ENCODE measurements around the gene BCAP31. TPM values are rescaled to one million over a fixed set of nuclear protein-coding genes. Genes with fewer than 3 reads are reported as not detected.

BCAP31 gene
- total RNA-seq, 1 experiment from 2014 or later: 150 TPM

DNA sequence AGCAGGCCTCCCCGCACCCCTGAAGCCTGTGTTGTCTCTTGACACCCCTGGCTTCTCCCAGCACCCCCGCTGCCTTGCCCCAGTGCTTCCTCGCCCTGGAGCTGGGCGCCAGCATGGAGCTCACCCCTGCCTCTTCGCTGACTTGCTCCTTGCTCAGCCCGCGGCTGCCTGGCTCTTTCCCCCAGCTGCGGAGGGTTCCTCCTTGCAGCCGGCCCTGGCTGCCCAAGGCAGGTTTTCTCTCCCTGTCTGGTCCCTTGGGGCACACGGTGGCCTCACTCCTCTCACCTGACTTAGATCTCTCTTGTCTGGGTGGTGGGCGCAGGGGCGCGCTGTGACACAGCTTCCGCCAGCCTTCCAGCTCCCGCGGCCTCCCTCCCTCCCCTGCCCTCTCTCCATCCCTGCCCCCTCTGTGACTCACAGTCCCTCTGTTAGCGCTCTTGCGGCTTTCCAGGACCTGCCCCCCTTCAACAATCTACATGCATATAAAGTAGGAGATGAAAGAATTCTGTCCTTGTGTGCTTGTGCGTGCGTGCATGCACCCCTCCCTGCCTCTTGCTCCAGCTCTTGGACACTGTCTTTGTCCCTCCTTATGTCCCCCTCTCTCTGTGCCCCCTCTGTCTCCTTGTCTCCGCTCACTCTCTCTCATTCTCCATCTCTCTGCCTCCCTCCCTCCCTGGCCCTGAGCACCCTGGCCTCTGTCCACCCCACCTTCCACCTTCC is 42.1 kb upstream of the BCAP31 start (continued):
- TF ChIP-seq, protein P1, sequence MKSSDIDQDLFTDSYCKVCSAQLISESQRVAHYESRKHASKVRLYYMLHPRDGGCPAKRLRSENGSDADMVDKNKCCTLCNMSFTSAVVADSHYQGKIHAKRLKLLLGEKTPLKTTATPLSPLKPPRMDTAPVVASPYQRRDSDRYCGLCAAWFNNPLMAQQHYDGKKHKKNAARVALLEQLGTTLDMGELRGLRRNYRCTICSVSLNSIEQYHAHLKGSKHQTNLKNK (CRISPR knock-in tag; IDR thresholded peaks at IDR 0.05): no peak
- TF ChIP-seq, protein P2, sequence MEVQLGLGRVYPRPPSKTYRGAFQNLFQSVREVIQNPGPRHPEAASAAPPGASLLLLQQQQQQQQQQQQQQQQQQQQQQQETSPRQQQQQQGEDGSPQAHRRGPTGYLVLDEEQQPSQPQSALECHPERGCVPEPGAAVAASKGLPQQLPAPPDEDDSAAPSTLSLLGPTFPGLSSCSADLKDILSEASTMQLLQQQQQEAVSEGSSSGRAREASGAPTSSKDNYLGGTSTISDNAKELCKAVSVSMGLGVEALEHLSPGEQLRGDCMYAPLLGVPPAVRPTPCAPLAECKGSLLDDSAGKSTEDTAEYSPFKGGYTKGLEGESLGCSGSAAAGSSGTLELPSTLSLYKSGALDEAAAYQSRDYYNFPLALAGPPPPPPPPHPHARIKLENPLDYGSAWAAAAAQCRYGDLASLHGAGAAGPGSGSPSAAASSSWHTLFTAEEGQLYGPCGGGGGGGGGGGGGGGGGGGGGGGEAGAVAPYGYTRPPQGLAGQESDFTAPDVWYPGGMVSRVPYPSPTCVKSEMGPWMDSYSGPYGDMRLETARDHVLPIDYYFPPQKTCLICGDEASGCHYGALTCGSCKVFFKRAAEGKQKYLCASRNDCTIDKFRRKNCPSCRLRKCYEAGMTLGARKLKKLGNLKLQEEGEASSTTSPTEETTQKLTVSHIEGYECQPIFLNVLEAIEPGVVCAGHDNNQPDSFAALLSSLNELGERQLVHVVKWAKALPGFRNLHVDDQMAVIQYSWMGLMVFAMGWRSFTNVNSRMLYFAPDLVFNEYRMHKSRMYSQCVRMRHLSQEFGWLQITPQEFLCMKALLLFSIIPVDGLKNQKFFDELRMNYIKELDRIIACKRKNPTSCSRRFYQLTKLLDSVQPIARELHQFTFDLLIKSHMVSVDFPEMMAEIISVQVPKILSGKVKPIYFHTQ (CRISPR knock-in tag; IDR thresholded peaks at IDR 0.05): no peak
- TF ChIP-seq JAZF1 (CRISPR knock-in tag; IDR thresholded peaks at IDR 0.05) (no peak), CREM (CRISPR knock-in tag; IDR thresholded peaks at IDR 0.05) (no peak), ZNF263 (CRISPR knock-in tag; IDR thresholded peaks at IDR 0.05; ENCODE audit: low read depth) (no peak)
- TF ChIP-seq, protein P3, sequence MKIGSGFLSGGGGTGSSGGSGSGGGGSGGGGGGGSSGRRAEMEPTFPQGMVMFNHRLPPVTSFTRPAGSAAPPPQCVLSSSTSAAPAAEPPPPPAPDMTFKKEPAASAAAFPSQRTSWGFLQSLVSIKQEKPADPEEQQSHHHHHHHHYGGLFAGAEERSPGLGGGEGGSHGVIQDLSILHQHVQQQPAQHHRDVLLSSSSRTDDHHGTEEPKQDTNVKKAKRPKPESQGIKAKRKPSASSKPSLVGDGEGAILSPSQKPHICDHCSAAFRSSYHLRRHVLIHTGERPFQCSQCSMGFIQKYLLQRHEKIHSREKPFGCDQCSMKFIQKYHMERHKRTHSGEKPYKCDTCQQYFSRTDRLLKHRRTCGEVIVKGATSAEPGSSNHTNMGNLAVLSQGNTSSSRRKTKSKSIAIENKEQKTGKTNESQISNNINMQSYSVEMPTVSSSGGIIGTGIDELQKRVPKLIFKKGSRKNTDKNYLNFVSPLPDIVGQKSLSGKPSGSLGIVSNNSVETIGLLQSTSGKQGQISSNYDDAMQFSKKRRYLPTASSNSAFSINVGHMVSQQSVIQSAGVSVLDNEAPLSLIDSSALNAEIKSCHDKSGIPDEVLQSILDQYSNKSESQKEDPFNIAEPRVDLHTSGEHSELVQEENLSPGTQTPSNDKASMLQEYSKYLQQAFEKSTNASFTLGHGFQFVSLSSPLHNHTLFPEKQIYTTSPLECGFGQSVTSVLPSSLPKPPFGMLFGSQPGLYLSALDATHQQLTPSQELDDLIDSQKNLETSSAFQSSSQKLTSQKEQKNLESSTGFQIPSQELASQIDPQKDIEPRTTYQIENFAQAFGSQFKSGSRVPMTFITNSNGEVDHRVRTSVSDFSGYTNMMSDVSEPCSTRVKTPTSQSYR (CRISPR knock-in tag; IDR thresholded peaks at IDR 0.05): no peak
- TF ChIP-seq, protein P4, sequence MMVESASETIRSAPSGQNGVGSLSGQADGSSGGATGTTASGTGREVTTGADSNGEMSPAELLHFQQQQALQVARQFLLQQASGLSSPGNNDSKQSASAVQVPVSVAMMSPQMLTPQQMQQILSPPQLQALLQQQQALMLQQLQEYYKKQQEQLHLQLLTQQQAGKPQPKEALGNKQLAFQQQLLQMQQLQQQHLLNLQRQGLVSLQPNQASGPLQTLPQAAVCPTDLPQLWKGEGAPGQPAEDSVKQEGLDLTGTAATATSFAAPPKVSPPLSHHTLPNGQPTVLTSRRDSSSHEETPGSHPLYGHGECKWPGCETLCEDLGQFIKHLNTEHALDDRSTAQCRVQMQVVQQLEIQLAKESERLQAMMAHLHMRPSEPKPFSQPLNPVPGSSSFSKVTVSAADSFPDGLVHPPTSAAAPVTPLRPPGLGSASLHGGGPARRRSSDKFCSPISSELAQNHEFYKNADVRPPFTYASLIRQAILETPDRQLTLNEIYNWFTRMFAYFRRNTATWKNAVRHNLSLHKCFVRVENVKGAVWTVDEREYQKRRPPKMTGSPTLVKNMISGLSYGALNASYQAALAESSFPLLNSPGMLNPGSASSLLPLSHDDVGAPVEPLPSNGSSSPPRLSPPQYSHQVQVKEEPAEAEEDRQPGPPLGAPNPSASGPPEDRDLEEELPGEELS (CRISPR knock-in tag; IDR thresholded peaks at IDR 0.05): no peak
- TF ChIP-seq, protein P5, sequence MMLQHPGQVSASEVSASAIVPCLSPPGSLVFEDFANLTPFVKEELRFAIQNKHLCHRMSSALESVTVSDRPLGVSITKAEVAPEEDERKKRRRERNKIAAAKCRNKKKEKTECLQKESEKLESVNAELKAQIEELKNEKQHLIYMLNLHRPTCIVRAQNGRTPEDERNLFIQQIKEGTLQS (CRISPR knock-in tag; conservative IDR thresholded peaks at IDR 0.05): no peak
- TF ChIP-seq, protein P6, sequence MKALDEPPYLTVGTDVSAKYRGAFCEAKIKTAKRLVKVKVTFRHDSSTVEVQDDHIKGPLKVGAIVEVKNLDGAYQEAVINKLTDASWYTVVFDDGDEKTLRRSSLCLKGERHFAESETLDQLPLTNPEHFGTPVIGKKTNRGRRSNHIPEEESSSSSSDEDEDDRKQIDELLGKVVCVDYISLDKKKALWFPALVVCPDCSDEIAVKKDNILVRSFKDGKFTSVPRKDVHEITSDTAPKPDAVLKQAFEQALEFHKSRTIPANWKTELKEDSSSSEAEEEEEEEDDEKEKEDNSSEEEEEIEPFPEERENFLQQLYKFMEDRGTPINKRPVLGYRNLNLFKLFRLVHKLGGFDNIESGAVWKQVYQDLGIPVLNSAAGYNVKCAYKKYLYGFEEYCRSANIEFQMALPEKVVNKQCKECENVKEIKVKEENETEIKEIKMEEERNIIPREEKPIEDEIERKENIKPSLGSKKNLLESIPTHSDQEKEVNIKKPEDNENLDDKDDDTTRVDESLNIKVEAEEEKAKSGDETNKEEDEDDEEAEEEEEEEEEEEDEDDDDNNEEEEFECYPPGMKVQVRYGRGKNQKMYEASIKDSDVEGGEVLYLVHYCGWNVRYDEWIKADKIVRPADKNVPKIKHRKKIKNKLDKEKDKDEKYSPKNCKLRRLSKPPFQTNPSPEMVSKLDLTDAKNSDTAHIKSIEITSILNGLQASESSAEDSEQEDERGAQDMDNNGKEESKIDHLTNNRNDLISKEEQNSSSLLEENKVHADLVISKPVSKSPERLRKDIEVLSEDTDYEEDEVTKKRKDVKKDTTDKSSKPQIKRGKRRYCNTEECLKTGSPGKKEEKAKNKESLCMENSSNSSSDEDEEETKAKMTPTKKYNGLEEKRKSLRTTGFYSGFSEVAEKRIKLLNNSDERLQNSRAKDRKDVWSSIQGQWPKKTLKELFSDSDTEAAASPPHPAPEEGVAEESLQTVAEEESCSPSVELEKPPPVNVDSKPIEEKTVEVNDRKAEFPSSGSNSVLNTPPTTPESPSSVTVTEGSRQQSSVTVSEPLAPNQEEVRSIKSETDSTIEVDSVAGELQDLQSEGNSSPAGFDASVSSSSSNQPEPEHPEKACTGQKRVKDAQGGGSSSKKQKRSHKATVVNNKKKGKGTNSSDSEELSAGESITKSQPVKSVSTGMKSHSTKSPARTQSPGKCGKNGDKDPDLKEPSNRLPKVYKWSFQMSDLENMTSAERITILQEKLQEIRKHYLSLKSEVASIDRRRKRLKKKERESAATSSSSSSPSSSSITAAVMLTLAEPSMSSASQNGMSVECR (CRISPR knock-in tag; IDR thresholded peaks at IDR 0.05; ENCODE audit: borderline replicate concordance): no peak

Data from WTC11 (cell line).